Peyer's patch (tissue), 4 donors: Measurements from ENCODE around the gene STAT5B.

Source experiments
- POLR2A ChIP-seq, 2 donors: fragments of 450-650 bp; IDR thresholded peaks; one replicate each; pipeline ENCODE4 v1.5.1; 2017; ENCODE audit warnings: antibody characterized with exemption in 2 of 2, mild to moderate bottlenecking in 2 of 2, moderate library complexity in 2 of 2
- TF ChIP-seq, protein P1 (sequence below), 6 experiments: fragments of 450-650 bp in 4 of 6; fragments of 200-600 bp in 2 of 6; sonication (generic) in 1 of 6; IDR thresholded peaks; one replicate each; pipeline ENCODE4 v1.5.1; 2017 to 2019; ENCODE audit warnings: antibody characterized with exemption in 6 of 6, mild to moderate bottlenecking in 3 of 6, moderate library complexity in 1 of 6

GRCh38 chr17:42240201-42240600 is 36.0 kb downstream of the STAT5B start:
- TF ChIP-seq, protein P1, sequence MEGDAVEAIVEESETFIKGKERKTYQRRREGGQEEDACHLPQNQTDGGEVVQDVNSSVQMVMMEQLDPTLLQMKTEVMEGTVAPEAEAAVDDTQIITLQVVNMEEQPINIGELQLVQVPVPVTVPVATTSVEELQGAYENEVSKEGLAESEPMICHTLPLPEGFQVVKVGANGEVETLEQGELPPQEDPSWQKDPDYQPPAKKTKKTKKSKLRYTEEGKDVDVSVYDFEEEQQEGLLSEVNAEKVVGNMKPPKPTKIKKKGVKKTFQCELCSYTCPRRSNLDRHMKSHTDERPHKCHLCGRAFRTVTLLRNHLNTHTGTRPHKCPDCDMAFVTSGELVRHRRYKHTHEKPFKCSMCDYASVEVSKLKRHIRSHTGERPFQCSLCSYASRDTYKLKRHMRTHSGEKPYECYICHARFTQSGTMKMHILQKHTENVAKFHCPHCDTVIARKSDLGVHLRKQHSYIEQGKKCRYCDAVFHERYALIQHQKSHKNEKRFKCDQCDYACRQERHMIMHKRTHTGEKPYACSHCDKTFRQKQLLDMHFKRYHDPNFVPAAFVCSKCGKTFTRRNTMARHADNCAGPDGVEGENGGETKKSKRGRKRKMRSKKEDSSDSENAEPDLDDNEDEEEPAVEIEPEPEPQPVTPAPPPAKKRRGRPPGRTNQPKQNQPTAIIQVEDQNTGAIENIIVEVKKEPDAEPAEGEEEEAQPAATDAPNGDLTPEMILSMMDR (IDR thresholded peaks at IDR 0.05): no peak
- no peak for TF ChIP-seq POLR2A (IDR thresholded peaks at IDR 0.05)
